Bronchial epithelial cell (primary cell): Measurements from ENCODE around the gene LIPK. TPM values are rescaled to one million over a fixed set of nuclear protein-coding genes. Genes with fewer than 3 reads are reported as not detected.
A peak's percentile ranks its signal among the peaks of the same experiment; 100 is the strongest.
"Not testable (repeated sequence)": the region's sequence is repeated elsewhere in the genome, so short reads cannot be mapped to it uniquely, and the experiment has no call there.

Experiments
- DNase-seq: peaks from one replicate; pipeline ENCODE4 v3.0.0-alpha.2; 2010; ENCODE audit warnings: low read depth
- FAIRE-seq: peaks from 2 replicates; lab custom pipeline; 2011; peaks lifted over from hg19 to GRCh38; lab: Jason Lieb, UNC
- H3K27me3 ChIP-seq: 2 replicates; pipeline ENCODE4 v1.5.1; 2011; ENCODE audit warnings: low read length; ENCODE audit not compliant: control insufficient read depth, insufficient read depth
- H3K36me3 ChIP-seq: 2 replicates; pipeline ENCODE4 v1.5.1; 2011; ENCODE audit warnings: low read length; ENCODE audit not compliant: control insufficient read depth, insufficient read depth
- H3K4me3 ChIP-seq: 2 replicates; pipeline ENCODE4 v1.5.1; 2011; ENCODE audit warnings: mild to moderate bottlenecking, low read depth, low read length, control low read depth
- total RNA-seq: library from RNA; depleted of rRNA; stranded (reverse); fragments of >200 nt; gene quantifications from 2 replicates; pipeline ENCODE4 v1.2.1, GENCODE V29; 2014
- TF ChIP-seq, protein P1 (sequence below): IDR thresholded peaks from 2 replicates; pipeline ENCODE4 v1.5.1; 2011; ENCODE audit warnings: mild to moderate bottlenecking, moderate library complexity, low read length, control low read depth, inconsistent platforms; ENCODE audit not compliant: insufficient read depth, severe bottlenecking

Gene LIPK
- total RNA-seq, 1 donor from 2014 or later, result not detected

DNA sequence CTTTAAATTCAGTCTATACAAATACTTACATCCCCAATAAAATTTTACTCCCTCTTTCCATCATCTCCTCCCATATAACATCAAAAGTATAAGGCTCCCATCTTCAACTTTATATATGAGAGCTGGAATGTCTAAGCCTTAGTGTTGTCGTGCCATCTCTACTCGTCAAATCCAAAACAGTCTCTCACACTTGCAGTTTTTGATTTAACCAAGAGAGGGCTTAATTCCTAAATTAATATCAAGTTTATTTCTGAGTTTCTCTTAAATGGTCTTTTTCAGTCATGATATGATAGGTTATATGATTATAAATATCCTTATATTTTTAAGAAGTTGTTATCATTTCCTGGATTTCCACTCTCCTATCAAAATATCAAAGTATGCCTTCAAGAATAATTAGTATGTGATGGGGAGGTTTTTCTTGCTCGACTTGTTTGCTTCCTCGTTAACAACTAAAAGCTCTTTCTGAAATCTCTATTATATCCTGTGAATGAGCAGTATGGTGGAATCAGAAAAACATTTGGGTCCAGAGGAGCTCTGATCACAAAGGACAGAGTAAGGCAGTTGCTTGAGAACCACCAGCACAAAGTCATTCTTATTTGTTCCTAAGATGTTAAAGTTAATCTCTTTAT is 12.5 kb upstream of the LIPK start:
- TF ChIP-seq, protein P1, sequence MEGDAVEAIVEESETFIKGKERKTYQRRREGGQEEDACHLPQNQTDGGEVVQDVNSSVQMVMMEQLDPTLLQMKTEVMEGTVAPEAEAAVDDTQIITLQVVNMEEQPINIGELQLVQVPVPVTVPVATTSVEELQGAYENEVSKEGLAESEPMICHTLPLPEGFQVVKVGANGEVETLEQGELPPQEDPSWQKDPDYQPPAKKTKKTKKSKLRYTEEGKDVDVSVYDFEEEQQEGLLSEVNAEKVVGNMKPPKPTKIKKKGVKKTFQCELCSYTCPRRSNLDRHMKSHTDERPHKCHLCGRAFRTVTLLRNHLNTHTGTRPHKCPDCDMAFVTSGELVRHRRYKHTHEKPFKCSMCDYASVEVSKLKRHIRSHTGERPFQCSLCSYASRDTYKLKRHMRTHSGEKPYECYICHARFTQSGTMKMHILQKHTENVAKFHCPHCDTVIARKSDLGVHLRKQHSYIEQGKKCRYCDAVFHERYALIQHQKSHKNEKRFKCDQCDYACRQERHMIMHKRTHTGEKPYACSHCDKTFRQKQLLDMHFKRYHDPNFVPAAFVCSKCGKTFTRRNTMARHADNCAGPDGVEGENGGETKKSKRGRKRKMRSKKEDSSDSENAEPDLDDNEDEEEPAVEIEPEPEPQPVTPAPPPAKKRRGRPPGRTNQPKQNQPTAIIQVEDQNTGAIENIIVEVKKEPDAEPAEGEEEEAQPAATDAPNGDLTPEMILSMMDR, result peak; percentile 3
- Histone ChIP-seq H3K27me3 (no peaks in the 10 kb centered on the region), H3K36me3 (no peaks in the 10 kb centered on the region), H3K4me3 (no peak overlapping the region)
- FAIRE-seq (no peak), DNase-seq (no peak)

DNA sequence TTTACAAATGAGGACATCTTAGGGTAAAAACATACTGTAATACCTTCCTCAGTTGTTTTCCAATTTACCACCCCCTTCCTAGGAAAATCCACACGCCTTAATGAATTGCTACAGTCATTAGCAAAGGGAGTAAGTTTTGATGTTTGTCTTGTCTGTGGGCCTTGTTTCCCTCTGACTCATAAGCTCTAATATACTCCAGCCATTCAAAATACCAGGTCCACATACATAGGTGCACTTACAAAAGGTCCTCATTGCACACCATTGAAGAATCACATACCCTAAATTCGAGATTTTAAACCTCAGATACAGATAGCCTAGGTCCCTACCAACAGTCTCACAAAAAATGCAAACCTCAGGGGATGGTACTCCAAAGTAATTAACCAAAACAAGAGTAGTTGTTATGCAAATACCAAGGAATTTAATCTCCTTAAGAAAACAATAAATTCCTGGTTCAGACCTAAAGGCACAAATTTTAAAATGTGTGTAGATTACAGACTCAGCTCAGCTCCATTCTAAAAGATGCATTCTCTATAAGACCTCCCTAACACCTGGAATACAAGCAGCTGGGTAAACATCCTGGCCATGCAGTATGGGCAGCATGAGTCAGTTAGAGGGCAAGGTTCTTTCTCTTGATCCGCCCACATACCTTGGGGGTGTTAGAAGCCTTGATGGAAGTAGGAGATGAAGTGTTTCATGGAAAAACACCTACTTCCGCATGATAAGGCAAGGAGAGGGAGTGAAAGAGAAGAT is 3.0 kb upstream of the LIPK start:
- no peak for FAIRE-seq
- Histone ChIP-seq H3K4me3 (no peak overlapping the region), H3K27me3 (no peaks in the 10 kb centered on the region), H3K36me3 (no peaks in the 10 kb centered on the region)
- peak; percentile 97 for DNase-seq
- TF ChIP-seq, protein P1, result no peak

DNA sequence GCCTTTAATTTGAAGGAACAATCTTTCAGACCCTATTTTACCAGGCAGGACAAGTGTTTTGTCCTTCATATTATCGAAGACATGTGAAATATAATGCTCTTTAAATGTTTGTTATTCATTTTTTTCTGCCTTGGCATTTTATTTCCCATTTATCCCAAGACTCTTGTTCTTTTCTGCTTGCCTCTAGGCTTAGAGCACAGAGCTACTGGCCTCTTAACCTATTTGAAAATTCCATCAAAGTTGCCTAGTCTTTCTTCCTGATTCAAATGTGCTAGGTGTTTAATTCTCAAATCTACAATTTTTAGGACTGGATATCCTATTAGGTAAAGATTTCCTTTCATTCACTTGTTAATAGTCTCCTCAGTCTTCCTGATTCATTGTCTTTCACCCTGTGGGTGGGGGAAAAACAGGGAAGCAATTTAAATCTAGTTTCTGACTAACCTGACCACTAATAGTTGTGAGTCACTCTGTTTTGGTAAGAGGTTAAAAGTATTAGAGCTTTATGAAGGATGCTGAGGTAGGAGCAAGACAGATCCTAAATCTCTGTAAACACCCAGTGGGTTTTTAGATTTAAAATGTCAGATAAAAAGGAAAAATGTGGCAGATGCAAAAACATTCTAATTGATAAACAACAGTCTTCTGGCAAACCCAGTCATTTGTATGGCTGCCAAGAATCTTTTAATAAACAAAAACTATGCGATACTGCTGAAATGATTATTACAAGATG is 1.5 kb downstream of the LIPK start:
- peak; percentile 97 for DNase-seq
- no peaks in the 10 kb centered on the region for H3K36me3 ChIP-seq
- H3K27me3 ChIP-seq, result no peaks in the 10 kb centered on the region
- H3K4me3 ChIP-seq, result no peak overlapping the region
- no peak for FAIRE-seq
- TF ChIP-seq, protein P1, result no peak

DNA sequence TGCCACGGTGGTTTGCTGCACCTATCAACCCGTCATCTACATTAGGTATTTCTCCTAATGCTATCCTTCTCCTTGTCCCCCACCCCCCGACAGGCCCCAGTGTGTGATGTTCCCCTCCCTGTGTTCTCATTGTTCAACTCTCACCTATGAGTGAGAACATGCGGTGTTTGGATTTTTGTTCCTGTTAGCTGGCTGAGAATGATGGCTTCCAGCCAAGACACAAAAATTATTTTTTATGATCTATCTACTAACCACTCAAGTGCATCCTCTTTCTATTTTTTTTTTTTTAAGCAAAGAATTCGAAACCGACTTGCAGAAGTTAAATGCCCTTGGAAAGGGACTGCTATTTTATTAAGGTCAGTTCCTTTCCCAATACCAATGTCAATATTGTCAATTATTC is 3.3 kb downstream of the LIPK start:
- H3K36me3 ChIP-seq, H3K4me3 ChIP-seq, H3K27me3 ChIP-seq, FAIRE-seq, DNase-seq: not testable (repeated sequence)

DNA sequence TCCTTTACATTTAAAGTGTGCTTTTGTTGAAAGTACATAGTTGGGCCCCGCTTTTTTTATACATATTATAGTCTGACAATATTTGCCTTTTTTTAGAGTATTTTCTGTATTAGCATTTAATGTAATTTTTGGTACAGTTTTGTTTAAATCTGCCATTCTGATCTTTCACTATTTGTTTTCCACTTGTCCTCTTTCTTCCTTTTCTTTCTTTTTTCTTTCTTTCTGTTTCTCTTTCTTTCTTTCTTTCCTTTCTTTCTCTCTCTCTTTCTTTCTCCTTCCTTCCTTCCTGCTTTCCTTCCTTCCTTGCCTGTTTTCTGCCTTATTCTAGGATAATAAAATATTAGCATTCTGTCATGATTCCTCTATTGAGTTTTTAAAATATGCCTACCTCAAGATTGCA is 9.5 kb downstream of the LIPK start:
- Histone ChIP-seq H3K4me3 (no peak overlapping the region), H3K27me3 (no peaks in the 10 kb centered on the region), H3K36me3 (no peaks in the 10 kb centered on the region)
- DNase-seq, result no peak
- TF ChIP-seq, protein P1, result no peak
- FAIRE-seq, result no peak

DNA sequence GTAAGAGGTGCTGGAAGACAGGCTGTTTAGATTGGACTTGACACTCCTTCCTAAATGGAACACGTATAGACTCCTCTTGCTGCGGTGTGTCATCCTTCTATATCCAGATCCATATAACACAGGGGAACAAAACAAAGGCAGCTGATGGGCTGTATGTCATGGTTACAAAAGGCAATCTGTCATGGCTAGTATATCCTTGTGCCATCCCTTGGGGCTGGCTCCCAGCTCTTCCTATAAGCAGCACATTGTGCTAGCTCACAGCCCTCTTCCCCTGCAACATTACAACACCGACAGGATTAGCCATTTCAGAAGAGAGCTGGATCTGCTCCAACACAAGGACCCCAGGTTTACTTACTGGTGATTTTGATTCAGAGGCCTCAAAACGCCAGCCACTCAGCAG is 15.3 kb downstream of the LIPK start:
- Histone ChIP-seq H3K4me3 (no peak overlapping the region), H3K36me3 (no peaks in the 10 kb centered on the region), H3K27me3 (no peaks in the 10 kb centered on the region)
- DNase-seq (no peak), FAIRE-seq (no peak)
- TF ChIP-seq, protein P1, result no peak
